Measurements from ENCODE around the gene POLDIP3.
A peak's percentile ranks its signal among the peaks of the same experiment; 100 is the strongest.
"Not testable (repeated sequence)": the region's sequence is repeated elsewhere in the genome, so short reads cannot be mapped to it uniquely, and the experiment has no call there.

The POLDIP3 gene

DNA sequence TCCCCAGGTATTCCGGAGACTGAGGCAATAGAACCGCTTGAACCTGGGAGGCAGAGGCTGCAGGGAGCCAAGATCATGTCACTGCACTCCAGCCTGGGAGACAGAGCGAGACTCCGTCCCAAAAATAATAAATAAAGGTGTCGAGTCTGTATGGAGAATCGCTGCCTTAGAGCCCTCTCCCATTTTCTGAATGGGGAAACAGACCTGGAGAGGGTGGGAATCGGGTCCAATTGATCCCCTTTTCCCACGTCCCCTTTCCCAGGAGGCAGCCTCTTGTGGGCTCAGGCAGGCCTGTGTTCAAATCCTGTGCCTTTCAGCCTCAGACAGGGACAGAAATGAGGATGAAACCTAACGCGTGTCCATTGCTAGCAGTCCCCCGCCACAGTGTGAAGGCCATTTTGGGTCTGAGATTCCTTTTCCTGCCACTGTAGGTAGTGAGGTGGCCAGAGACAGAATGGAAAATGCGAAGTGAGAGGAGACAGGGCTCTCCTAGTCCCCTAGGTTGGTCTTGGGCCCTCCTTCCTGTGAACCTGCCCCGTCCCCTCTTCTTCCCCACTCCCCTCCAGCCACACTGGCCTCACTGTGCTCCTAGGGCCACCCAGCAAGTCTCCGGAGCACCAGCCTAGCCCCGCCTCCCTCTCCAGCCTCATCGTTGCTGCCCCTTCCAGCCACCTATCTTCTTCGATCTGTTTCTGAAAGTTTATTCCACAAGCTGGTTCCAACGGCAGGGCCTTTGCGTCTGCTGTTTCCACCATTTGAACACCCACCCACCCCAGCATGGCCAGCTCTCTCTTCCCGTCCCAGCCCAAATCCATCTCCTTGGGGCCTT, 2.7 kb upstream of the POLDIP3 start:
- no peak for DNase-seq (ENCODE audit: low spot score)

DNA sequence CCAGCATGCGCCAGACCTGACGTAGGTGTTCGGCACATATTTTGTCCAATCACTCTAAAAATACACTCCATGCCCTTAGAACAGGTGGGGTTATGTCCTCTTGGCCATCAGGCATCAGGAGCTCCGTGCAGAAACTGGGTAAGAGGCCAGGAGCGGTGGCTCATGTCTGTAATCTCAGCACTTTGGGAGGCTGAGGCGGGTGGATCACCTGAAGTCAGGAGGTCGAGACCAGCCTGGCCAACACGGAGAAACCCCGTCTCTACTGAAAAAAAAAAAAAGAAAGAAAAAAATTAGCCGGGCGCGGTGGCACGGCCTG, 1.1 kb upstream of the POLDIP3 start:
- DNase-seq (ENCODE audit: low spot score) = not testable (repeated sequence)

DNA sequence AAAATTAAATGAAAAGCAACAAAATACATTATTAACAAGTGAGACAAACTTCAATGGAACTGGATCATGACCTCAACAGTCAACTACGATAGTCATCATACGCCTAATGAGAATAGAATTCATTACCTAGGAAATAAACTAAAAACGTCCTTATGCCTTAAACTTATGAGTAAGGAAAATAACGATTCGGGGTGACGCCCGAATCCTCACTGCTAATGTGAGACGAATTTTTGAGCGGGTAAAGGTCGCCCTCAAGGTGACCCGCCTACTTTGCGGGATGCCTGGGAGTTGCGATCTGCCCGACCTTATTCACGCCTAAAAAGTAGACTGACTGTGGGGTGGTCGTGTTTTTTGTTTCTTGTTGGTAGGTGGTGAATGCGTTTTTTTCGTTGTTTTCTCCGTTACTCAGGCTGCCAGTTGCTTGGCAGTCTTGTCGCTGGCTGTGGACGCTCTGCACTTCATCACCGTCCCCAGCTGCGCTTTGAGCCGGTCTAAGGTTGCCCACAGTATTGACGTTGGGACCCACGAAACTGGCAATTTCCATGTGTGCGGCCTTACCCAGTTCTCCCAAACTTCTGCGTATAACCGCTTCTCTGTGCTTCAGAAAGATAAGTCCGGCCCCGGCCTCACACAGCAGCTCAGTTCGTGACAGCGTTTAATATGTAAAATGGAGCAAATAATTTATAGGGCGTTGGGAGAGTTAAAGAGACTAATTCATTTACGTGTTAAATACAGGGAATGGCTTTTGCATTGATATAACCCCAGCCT, 593 bp upstream of the POLDIP3 start:
- DNase-seq (ENCODE audit: low spot score) = peak; percentile 98

DNA sequence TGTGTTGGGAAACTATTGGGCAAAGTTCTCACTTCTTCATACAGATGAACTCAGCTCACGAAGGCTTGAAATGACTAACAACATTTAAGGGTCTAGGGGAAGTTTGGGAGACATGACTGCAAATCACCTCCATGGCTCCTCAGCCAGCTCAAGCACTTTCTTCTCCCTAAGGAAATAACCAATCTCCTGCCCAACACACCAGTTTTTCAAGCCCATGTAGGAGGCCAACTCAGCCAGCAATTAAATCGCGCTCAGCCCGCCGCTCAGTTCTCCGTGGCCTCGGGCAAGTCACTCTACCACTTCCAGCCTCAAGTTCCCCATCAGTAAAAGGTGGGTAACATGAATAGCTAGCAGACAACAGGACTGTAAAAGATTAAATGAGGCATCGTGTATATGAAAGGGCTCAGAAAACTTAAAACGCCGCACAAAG, 796 bp downstream of the POLDIP3 start:
- DNase-seq (ENCODE audit: low spot score) = peak; percentile 13

DNA sequence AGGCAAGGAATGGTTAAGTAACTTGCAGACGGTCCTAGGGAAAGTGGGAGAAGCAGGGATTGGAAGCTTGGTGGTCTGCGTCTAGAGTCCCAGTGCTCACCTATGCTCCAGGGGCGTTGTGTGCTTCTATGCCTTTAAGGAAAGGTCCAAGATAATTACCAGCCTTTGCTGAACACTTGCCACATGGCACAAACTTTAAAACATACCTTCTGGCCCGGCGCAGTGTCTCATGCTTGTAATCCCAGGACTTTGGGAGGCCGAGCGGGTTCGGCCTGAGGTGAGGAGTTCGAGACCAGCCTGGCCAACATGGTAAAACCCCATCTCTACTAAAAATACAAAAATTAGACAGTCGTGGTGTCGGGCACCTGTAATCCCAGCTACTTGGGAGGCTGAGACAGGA, 2.3 kb downstream of the POLDIP3 start:
- DNase-seq (ENCODE audit: low spot score) = no peak

DNA sequence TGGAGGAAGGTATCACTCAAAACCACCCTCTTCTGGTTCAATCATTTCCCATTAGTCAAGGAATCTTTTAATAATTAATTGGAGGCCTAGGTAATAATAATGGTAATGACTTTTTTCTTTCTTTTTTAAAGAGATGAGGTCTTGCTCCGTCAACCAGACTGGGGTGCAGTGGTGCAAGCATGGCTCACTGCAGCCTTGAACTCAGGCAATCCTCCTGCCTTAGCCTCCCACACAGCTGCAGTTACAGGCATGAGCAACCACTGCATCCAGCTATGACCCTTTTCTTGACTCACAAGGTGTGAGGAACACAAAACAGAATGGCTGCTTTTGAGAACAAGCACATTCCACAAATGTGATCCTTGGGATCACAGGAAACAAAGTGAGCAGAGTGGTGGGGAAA, 3.6 kb downstream of the POLDIP3 start:
- no peak for DNase-seq (ENCODE audit: low spot score)

DNA sequence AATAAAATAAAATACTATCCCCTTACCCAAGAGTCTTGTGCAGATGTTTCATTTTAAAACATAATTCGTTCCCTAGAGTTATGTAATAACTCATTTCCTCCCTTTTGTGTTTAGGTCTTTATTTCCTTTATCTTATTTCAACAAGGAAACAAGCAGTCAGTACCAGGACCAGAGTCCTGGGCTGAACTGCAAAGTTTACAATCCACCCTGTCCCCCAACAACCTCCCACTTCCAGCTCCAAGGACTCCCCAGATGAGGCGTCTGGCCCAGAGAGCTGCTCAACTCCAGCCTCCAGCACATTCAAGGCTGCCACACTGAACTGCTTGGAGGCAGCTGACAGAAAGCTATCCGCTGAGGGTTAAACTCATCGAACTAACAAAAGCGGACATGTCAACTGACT, 4.5 kb downstream of the POLDIP3 start:
- DNase-seq (ENCODE audit: low spot score) = no peak

DNA sequence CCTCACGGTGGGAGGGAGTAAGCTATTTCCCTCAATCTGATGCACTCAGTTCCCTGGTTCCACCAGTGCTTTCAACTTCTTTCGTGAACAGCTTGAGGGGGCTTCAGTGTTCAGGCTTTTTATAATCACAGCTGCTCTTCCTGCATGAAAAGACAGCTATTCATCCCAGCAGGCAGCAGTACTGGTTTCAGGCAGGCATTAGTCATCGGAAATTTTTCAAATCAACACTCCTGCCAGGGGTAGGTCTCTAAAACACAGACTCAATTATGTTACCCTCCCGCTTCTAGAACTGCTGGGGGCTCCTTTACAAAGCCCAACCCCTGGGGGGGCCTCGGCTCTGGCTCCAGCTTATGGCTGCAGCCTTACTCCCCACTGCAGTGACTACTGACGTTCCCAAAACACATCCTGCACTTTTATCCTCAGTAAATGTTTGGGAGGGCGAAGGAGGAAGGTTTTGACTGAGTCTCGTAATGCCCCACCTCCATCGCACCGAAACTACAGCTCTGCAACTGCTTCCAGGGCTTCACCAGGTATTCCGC, 5.8 kb downstream of the POLDIP3 start:
- no peak for DNase-seq (ENCODE audit: low spot score)

DNA sequence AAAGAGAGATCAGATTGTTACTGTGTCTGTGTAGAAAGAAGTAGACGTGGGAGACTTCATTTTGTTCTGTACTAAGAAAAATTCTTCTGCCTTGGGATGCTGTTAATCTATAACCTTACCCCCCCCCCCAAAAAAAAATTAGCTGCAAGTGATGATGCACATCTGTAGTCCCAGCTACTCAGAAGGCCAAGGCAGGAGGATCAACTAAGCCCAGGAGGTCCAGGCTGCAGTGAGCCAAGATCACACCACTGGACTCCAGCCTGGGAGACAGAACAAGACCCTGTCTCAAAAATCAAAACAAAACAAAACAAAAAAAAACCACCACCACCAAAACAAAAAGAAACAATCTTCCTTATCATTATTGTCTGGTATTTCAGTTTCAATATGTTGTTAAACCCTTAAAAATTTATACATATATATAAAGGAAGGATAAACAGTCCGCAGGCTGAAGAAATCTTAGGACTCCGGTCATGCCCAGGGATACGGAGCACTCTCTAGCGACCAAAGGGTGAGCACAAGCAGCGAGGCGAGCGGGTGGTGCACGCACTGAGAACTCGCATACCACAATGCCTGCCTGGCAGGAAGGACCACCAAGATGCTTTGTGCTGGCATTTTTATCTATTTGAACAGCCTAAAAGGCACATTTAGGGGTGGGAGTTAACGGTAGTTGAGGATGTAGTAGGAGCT, 6.4 kb downstream of the POLDIP3 start:
- no peak for DNase-seq (ENCODE audit: low spot score)

DNA sequence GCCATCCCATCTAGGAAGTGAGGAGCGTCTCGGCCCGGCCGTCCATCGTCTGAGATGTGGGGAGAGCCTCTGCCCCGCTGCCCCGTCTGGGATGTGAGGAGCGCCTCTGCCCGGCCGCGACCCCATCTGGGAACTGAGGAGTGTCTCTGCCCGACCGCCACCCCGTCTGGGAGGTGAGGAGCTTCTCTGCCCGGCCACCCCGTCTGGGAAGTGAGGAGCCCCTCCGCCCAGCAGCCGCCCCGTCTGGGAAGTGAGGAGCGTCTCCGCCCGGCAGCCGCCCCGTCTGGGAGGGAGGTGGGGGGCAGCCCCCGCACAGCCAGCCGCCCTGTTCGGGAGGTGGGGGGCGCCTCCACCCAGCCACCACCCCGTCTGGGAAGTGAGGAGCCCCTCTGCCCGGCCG, 7.0 kb downstream of the POLDIP3 start:
- not testable (repeated sequence) for DNase-seq (ENCODE audit: low spot score)

DNA sequence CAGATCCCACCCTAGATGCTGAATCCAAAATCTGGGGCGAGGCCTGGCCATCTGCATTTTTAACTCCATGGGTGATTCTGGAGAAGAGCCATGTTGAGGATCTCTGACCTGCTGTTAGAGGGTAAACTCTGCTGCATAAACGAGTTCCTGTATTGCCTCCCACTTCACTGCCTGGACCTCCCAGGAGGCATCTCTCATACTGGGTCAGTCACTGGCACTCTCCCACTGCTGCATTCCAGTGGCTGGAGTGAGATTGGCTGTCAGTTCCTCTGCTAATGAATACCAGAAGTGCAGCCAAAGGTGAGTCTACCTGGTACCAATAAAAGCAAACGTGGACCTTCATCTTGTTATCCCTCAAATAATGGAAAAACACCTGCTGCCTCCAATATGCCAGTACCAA, 10.3 kb downstream of the POLDIP3 start:
- DNase-seq (ENCODE audit: low spot score) = no peak

DNA sequence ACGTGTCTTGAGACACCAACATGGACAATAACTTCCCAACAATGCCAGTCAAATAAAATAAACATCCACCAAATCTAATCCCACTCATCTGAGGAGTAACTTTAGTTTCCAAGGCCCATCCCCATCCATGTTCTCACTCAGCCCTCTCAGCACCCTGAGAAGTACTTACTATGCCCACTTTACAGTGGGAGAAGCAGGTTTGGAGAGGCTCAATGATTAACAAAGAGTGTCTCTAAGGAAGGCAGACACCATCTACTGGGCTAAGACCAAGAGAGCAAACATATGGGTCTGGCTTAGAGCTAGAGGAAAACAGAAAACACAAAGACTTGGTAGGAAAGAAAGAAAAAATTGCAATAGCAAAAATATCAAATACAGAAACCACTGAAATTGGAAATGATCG, 11.3 kb downstream of the POLDIP3 start:
- no peak for DNase-seq (ENCODE audit: low spot score)

DNA sequence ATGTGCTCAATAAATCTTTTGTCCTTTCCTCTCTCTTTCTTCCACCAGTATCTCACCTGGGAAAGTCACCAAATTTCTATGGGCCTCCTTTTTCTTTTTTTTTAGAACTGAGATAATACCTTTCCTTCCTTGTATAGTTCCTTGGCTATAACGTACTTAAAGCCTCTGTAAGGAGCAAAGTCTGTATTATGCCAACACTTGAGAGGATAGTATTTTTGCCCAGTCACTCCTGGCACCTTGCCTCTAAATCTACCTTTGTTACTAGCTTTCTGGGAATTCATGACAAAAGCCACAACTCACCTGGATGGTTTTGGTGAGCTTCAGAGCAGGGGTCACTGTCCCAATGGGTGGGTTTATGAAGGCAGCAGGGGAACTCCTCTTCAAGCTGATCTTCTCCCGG, 12.2 kb downstream of the POLDIP3 start:
- DNase-seq (ENCODE audit: low spot score) = no peak

DNA sequence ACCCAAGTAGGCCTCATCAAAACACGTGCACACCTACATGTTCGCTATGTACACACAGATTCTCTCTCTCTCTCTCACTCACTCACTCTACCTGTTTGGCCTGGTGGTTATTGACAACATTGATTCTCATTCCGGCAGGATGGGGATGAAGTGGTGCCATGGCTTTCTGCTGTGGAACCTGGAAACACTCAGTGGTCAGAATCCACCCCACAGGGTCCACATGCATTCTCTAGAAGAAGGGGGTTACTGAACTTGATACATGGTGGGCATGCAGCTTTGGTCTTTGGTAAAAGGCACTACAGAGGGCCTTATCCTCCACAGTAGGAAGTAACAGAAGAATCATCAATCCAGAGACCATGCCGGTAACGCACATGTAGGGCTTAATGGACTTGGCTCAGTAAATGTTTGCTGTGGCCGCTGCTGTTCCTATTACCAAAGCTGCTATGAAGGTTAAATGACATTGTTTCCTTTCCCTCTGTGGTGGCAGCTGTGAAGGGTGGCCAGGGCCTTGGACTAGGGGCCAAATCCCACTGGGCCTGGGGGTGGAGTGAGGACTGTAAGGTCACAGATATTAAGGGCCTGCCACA, 12.7 kb downstream of the POLDIP3 start:
- DNase-seq (ENCODE audit: low spot score) = no peak

DNA sequence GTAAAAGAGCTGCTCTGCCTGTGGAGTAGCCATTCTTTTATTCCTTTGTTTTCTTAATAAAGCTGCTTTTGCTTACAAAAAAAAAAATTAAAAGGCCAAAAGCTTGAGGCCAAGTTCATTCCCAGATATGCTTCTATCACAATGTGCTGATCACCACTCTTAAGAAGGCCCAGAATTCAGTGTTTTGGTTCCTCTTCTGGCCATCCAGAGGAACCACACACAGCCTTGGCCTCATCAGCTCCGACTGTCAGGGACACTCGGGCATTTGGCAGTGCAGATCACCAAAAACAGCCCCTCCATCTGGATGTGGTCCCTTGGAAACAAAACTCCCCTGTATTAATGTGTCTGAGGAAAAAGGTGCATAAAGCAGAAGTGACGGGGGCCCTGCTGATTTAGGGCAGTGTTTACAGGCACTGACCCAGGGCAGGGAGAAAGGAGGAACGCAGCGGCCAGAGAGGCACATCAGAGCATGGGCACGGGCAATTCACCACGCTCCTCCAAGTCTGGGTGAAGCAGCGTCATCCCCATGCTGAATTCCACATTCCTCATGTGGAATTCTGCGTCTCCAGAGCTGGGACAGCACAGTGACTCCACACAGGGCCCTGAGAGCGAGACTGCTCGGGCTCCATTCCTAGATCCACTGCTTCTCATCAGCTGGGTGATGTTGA, 17.7 kb downstream of the POLDIP3 start:
- no peak for DNase-seq (ENCODE audit: low spot score)

DNA sequence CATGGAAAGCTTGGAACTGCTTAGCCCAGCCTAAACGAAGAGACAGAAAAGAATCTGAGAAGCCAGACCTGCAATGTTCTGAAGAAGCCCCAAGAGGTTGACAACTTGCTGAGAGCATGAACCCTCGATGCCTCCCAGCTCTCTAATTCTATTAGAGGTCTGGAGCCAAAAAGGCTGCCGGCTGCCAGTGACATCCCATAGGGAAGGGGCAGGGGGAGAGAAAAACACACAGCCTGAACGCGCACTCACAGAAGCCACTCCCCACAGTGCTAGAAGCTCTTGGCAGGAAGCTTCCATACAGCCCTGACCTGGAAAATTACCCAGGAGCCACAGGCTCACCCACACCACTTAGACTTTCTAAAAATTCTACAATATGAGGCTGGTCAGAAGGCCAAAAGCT, 18.3 kb downstream of the POLDIP3 start:
- DNase-seq (ENCODE audit: low spot score) = no peak

DNA sequence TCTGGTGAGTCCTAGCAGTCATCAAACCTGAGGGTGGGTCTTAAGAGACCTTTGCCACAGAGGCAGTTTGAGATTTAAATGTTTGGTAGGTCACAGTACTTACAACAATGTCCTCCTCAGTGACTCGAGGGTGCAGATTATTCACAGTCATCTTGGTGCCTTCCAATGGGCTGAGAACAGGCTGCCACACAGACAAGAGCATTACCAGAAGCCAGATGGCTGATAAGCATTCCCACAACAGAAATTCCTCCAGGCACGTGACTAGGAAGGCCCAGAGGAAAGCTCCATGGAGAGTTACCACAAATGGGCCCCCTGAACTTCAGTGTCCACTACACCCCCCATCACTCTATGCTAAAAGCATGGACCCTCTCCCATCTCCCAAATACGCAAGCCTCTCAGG, 19.2 kb downstream of the POLDIP3 start:
- no peak for DNase-seq (ENCODE audit: low spot score)

DNA sequence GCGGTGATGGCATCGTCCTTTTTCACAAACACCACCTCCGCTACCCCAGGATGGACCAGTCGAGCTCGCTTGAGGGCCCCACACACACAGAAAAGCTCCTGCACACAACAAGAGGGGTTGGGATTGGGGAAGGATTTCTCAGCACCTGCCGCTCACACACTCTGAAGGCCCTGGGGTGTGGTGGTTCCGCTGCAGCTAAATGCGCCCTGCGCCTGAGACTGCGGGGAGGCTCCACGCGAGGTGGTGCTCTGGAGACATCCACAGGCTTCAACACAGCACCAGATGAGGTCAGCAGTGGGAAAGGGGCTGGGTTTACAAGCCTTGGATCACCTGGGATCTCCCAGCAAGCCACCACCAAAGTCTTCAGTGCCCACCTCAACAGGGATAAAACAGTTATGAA, 22.7 kb downstream of the POLDIP3 start:
- DNase-seq (ENCODE audit: low spot score) = no peak

DNA sequence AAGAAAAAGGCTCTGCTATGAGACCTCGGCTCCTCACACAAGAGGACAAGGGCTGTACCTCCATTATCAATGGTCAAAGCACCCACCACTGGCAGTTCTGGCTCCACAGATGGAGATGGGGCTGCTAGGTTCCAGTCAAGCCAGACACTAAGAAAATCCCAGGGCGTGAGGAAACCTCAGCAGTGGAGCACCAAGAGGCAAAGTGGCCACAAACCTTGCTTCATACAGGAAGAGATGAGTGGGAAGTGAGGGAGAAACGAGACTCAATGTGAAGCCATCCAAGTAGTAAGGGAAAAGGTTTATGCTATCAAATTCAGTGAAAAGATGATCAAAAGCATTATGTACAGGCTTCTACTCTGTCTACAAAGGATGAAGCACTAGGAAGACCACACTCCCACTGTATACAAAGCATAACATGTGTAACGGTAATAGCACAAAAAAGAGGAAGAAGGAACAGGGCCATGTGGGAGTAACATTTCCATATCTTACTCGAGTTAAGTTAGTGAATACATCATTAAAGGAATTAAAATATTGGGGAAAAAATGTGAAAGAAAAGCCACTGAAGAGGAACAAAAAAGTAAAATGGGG, 27.0 kb downstream of the POLDIP3 start:
- DNase-seq (ENCODE audit: low spot score) = no peak

DNA sequence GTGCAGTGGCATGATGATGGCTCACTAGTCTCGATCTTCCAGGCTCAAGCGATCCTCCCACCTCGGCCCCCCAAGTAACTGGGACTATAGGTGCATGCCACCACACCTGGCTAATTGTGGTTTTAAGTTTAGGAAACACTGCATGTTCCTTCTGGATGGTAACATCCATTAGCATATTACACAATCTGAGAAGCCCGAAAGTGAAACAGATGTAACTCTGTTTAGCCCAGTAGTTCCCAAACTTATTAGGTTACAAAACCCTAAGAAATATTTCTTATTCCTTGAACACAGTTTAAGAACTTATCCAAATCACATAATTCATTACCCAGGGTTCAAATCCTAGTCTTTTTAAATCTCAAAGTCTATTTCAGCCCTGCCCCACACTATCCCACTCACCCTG, 28.3 kb downstream of the POLDIP3 start:
- no peak for DNase-seq (ENCODE audit: low spot score)

DNA sequence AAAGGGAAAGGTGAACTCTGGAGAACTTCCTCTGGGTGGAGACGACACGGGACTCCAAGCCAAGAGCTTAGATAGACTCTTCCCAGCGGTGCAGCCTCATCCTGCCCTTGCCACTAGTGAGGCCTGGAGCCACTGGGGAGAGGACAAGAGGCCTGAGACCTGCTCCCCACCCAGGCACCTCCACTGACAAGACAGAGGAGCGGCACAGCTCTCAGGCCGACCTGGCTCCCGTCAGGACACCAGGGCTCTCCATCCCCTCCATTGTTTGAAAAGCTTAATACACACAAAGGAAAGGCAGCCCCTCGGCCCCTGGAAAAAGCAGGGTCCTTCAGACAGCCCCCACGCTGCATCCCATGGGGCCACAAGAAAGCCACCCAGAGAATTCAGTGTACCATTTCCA, 29.6 kb downstream of the POLDIP3 start:
- no peak for DNase-seq (ENCODE audit: low spot score)
